GM12872 (cell line): ENCODE results near the gene CASTOR2.
"Not testable (repeated sequence)": the region's sequence is repeated elsewhere in the genome, so short reads cannot be mapped to it uniquely, and the experiment has no call there.

ENCODE experiments used
- TF ChIP-seq, protein P1 (sequence below): IDR thresholded peaks from 3 replicates; pipeline ENCODE4 v1.5.1; 2011; ENCODE audit warnings: low read depth, mild to moderate bottlenecking, low read length, moderate library complexity; ENCODE audit not compliant: insufficient read depth

The CASTOR2 gene

DNA sequence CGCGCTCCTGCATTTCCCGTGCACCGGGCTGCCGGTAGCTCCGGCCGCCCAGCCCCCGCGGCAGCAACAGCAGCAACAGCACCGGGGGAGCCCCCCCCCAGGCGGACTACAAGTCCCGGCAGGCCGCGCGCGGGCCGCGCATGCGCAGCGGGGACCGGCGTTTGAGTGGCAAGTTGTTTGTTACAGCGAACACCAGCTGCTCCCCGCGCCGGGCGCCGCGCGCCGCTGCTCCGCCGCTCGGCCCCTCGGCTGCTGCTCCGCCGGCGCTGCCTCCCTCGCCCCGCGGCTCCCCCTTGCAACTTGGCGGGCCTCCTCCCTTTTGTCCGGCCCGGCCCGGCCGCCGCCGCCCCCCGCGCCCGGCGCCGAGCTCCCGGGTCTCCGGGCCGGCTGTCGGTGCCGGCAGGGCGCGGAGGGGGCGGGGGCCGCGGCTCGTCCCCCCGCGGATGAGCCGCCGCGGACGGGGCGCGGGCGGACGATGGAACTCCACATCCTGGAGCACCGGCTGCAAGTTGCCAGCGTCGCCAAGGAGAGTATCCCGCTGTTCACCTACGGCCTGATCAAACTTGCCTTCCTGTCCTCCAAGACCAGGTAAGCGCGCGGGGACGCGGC lies at the start of gene CASTOR2:
Gene CASTOR2, plus strand, starts transcription at position 195 of the 609 bp plus-strand sequence. Its CDS starts 281 bp downstream, at position 476.
- TF ChIP-seq, protein P1, sequence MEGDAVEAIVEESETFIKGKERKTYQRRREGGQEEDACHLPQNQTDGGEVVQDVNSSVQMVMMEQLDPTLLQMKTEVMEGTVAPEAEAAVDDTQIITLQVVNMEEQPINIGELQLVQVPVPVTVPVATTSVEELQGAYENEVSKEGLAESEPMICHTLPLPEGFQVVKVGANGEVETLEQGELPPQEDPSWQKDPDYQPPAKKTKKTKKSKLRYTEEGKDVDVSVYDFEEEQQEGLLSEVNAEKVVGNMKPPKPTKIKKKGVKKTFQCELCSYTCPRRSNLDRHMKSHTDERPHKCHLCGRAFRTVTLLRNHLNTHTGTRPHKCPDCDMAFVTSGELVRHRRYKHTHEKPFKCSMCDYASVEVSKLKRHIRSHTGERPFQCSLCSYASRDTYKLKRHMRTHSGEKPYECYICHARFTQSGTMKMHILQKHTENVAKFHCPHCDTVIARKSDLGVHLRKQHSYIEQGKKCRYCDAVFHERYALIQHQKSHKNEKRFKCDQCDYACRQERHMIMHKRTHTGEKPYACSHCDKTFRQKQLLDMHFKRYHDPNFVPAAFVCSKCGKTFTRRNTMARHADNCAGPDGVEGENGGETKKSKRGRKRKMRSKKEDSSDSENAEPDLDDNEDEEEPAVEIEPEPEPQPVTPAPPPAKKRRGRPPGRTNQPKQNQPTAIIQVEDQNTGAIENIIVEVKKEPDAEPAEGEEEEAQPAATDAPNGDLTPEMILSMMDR: not testable (repeated sequence)

DNA sequence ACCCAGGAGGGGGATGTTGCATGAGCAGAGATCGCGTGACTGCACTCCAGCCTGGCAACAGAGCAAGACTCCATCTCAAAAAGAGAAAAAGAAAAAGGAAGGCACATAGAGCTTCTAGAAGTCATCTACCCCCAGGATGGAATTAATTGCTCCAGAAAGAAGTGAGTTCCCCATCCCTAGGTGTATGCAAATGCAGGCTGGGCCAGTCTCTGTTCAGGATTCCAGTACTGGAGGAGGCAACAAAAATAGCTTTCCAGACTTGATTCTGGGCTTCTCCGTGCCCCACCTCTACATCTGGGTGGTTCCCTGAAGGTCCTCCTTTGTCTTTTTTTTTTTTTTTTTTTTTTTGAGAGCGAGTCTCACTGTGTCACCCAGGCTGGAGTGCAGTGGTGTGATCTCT lies 28.6 kb downstream of the CASTOR2 start:
- TF ChIP-seq, protein P1: no peak

DNA sequence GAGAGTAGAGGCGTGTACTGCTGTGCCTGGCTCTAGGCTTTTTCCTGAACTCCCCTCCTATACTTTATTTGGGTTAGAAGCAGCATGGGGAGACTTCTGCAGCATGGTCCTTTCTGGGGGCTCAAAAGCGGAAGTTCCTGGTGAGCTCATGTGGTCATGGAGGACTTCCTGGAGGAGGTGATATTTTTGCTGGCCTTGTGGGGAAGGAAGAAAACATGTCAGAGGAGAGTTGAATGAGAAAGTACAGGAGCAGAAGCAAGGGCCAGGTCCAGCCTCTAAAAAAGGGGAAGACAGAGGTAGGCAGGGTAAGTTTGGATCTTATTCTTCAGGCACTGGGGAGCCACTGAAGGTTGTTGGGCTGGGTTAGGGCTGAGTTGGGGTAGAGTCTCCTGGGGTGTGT lies 45.5 kb downstream of the CASTOR2 start:
- TF ChIP-seq, protein P1: no peak

DNA sequence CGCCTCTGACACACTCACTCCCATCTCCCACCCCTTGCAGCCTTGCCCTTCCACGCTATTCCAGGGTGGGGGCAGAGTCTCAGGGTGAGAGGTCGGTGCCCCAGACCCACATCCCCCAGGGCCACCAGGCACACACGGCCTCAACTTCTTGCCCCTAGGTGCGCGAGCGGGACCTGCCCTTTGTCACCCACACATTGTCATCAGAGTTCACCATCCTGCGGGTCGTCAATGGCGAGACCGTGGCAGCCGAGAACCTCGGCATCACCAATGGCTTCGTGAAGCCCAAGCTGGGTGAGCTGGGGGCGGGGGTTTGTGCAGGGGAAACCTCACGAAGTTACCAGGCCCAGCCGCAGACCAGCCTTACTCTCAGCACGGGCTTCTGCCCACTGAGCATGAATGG lies 53.3 kb downstream of the CASTOR2 start:
- TF ChIP-seq, protein P1: no peak

DNA sequence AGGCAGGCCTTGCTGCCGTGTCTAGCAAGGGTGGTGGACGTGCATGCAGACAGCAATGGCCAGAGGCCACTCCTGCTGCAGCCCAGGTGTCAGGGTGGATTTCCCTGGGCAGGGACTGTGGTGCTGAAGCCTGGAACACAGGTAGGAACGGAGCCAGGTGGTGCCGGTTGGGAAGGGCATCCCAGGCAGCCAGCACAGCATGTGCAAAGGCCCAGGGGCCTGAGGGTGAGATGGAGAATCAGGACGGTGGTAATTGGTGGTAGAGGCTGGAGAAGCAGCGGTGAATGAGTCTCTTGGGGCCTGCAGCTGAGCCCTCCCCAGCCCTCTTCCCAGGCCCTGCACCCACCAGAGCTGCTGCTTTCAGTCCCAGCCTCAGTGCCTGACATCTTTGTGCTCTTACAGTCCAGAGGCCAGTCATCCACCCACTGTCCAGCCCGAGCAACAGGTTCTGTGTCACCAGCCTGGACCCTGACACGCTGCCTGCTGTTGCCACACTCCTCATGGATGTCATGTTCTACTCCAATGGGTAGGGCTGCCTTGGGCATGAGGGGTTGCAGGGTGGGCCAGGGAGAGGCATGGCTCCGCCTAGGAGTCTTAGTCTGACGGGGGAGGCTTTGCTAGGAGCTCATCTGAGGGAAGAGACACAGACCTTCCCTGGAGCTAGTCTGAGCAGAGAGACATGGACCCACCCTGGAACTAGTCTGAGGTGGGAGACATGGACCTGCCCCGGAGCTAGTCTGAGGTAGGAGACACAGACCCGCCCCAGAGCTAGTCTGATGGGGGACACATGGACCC lies 54.3 kb downstream of the CASTOR2 start:
- TF ChIP-seq, protein P1: no peak

DNA sequence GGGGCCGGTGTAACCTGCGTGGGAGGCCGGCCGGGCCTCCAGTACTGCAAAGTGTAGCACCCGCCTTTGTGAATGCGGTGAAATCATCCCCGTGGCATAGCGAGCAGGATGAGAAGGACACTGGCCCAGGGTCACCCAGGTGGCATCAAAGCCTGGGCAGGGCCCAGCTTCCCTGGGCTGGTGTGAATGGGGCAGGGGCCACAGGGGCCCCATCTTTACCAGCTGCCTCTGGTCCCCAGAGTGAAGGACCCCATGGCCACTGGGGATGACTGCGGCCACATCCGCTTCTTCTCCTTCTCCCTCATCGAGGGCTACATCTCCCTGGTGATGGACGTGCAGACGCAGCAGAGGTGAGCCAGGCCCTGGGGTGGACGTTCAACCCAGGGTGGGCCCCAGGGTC lies 55.3 kb downstream of the CASTOR2 start:
- TF ChIP-seq, protein P1: no peak

DNA sequence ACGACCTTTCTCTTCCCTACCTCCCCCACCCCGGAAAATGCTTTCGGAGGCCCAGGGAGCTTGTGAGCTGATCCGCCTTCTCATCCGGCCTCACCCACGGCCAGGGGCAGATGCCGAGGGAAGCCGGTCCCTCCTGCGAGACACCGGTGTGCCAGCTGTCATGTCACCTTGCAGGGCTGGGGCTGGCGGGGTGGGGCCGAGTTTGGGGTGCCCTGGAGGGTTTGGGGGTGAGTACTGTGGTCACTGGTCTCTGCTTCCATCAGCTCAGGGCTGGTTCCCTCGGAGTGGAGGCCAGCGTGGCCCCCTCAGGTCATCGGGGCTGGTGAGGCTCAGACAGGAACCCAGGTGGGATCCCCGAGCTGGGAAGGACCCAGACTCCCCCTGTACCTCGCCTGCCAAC lies 60.4 kb downstream of the CASTOR2 start:
- TF ChIP-seq, protein P1: no peak
